Panc1 (cell line): ENCODE measurements around the gene MAB21L3.

Experiments used
- CTCF ChIP-seq: fragments of 450-650 bp; IDR thresholded peaks from 2 replicates; pipeline ENCODE4 v1.5.1; 2017; ENCODE audit warnings: mild to moderate bottlenecking
- POLR2AphosphoS5 ChIP-seq: IDR thresholded peaks from 2 replicates; pipeline ENCODE4 v1.6.1; 2012; ENCODE audit warnings: mild to moderate bottlenecking, low read depth, low read length, moderate library complexity
- REST ChIP-seq, 2 experiments: IDR thresholded peaks; 2 replicates each; pipeline ENCODE4 v1.6.1; 2011 to 2012; ENCODE audit warnings: low read depth in 2 of 2, control low read depth in 1 of 2, low read length in 1 of 2, mild to moderate bottlenecking in 1 of 2, moderate library complexity in 1 of 2; ENCODE audit not compliant: insufficient read depth in 1 of 2

- no peak for TF ChIP-seq REST (IDR thresholded peaks at IDR 0.05; ENCODE audit: insufficient read depth in 1 of 2, low read depth in 2 of 2, low read length in 1 of 2)
- no peak for TF ChIP-seq POLR2AphosphoS5
- no peak for TF ChIP-seq CTCF
Observed at GRCh38 chr1:116127123-116127847, 16.1 kb downstream of the MAB21L3 start.
